K562 (cell line): Measurements from ENCODE around the gene PARP1. TPM values are rescaled to one million over a fixed set of nuclear protein-coding genes. Genes with fewer than 3 reads are reported as not detected.

Experiments
- ATAC-seq: fragments of 200-7000 bp; cut with Tn5 transposase; 3 replicates; pipeline ENCODE4 v1.9.1; 2020; ENCODE audit warnings: moderate library complexity
- BruUV-seq: library from RNA; stranded (reverse); fragments of 400-500 nt; replicated peaks from 2 replicates; lab custom pipeline; 2021; lab: Mats Ljungman, UMichigan
- CTCF ChIA-PET: fragments of 300-600 bp; formaldehyde crosslinking; extraction: SDS; loops from one replicate; lab custom pipeline; 2021; ENCODE audit warnings: low intra/inter-chr PET ratio; lab: Yijun Ruan, JAX
- POLR2A ChIA-PET: fragments of 300-600, 350-650 bp; sonication (Branson Sonifier 250); formaldehyde crosslinking; extraction: SDS; loops from one replicate; lab custom pipeline; 2021; ENCODE audit warnings: antibody characterized with exemption, inconsistent platforms; lab: Yijun Ruan, JAX
- DNase-seq, 4 experiments: peaks; one replicate each; pipeline versions ENCODE4 v3.0.0 to v3.0.0-alpha.2; 2011 to 2018; ENCODE audit warnings: low spot score in 3 of 4, mixed read lengths in 3 of 4; ENCODE audit errors: extremely low read depth in 1 of 4
- FAIRE-seq: peaks from 2 replicates; lab custom pipeline; 2011; peaks lifted over from hg19 to GRCh38; lab: Jason Lieb, UNC
- H2AFZ ChIP-seq: 2 replicates; pipeline ENCODE4 v1.6.0; 2011; ENCODE audit warnings: low read depth, low read length, control low read depth, inconsistent platforms
- H3K27ac ChIP-seq: fragments of 200-600 bp; 3 replicates; pipeline ENCODE4 v1.8.0; 2011; ENCODE audit warnings: low read depth, mild to moderate bottlenecking, control low read depth, inconsistent platforms, low read length, moderate library complexity, mixed read lengths; ENCODE audit errors: extremely low read depth
- H3K27me3 ChIP-seq, 2 experiments: fragments of 300-600 bp in 1 of 2; 2 replicates in 1 of 2; 3 replicates in 1 of 2; pipeline versions ENCODE4 v1.6.0 to v1.8.0; 2011; ENCODE audit warnings: inconsistent platforms in 2 of 2, low read length in 2 of 2, mild to moderate bottlenecking in 1 of 2, mixed read lengths in 1 of 2, moderate library complexity in 1 of 2; ENCODE audit not compliant: control insufficient read depth in 2 of 2, insufficient read depth in 2 of 2
- H3K36me3 ChIP-seq: fragments of 300-600 bp; 3 replicates; pipeline ENCODE4 v1.8.0; 2011; ENCODE audit warnings: mild to moderate bottlenecking, low read length, inconsistent platforms; ENCODE audit not compliant: control insufficient read depth, insufficient read depth
- H3K4me1 ChIP-seq, 2 experiments: fragments of 200-600 bp in 1 of 2; replicated peaks in 1 of 2; 2 replicates in 1 of 2; 3 replicates in 1 of 2; pipeline versions ENCODE4 v1.5.1 to v1.8.0; 2011; ENCODE audit warnings: inconsistent platforms in 2 of 2, low read length in 2 of 2, mild to moderate bottlenecking in 1 of 2, mixed read lengths in 1 of 2, moderate library complexity in 1 of 2; ENCODE audit not compliant: control insufficient read depth in 2 of 2, insufficient read depth in 2 of 2
- H3K4me2 ChIP-seq: 2 replicates; pipeline ENCODE4 v1.6.1; 2011; ENCODE audit warnings: low read length, control low read depth, inconsistent platforms, mixed read lengths; ENCODE audit not compliant: insufficient read depth
- H3K4me3 ChIP-seq: fragments of 200-600 bp; sonication (generic), shearing (Covaris generic); 2 replicates; pipeline ENCODE4 v1.5.1; 2016; ENCODE audit warnings: control low read depth, inconsistent platforms
- H3K79me2 ChIP-seq: fragments of 200-600 bp; 3 replicates; pipeline ENCODE4 v1.8.0; 2011; ENCODE audit warnings: low read length, inconsistent platforms; ENCODE audit not compliant: control insufficient read depth, insufficient read depth
- H3K9ac ChIP-seq, 2 experiments: 2 replicates each; pipeline versions ENCODE4 v1.6.0 to v1.6.1; 2011; ENCODE audit warnings: low read depth in 2 of 2, low read length in 2 of 2, control low read depth in 1 of 2, inconsistent platforms in 1 of 2, mild to moderate bottlenecking in 1 of 2, mixed read lengths in 1 of 2; ENCODE audit not compliant: insufficient read depth in 1 of 2
- H3K9me1 ChIP-seq: one replicate; pipeline ENCODE4 v1.6.0; 2011; ENCODE audit warnings: inconsistent platforms, mild to moderate bottlenecking, low read length, moderate library complexity; ENCODE audit not compliant: control insufficient read depth, insufficient read depth
- H3K9me3 ChIP-seq: replicated peaks from 2 replicates; pipeline ENCODE4 v1.5.1; 2011; ENCODE audit warnings: low read depth, low read length, inconsistent platforms; ENCODE audit not compliant: control insufficient read depth, insufficient read depth
- H4K20me1 ChIP-seq: replicated peaks from 2 replicates; pipeline ENCODE4 v1.6.1; 2011; ENCODE audit warnings: low read length, inconsistent platforms, mixed read lengths; ENCODE audit not compliant: control insufficient read depth, insufficient read depth
- ELK3 ChIP-seq: fragments of 450-650 bp; formaldehyde crosslinking; IDR thresholded peaks from 2 replicates; pipeline ENCODE4 v1.4.0; 2020; ENCODE audit warnings: mild to moderate bottlenecking
- FOXJ3 ChIP-seq: sonication (generic); formaldehyde crosslinking; IDR thresholded peaks from 2 replicates; pipeline ENCODE4 v1.4.0; 2020; ENCODE audit warnings: mild to moderate bottlenecking, missing genetic modification reagents
- GTF2F1 ChIP-seq: IDR thresholded peaks from 2 replicates; pipeline ENCODE4 v1.6.1; 2011; ENCODE audit warnings: low read depth, low read length, improper control_type of control experiment
- MEF2D ChIP-seq: conservative IDR thresholded peaks from 2 replicates; pipeline ENCODE4 v1.6.1; 2016; ENCODE audit warnings: low read depth, missing genetic modification characterization, missing compliant biosample characterization
- SAP30 ChIP-seq: fragments of 200-600 bp; sonication (generic); IDR thresholded peaks from 2 replicates; pipeline ENCODE4 v1.6.1; 2012; ENCODE audit warnings: borderline replicate concordance, low read depth, mild to moderate bottlenecking, moderate library complexity, low read length, control low read depth, inconsistent platforms; ENCODE audit not compliant: insufficient read depth, poor library complexity, severe bottlenecking
- WGBS: fragments of 100-300 bp; shearing (Covaris generic); methylation state at CpG from one replicate; pipeline ENCODE4 v1.1.6; 2016; ENCODE audit warnings: low coverage, mixed read lengths; ENCODE audit not compliant: insufficient coverage; ENCODE audit errors: missing lambda C conversion rate; 5-methylcytosine and 5-hydroxymethylcytosine counted together
- in situ Hi-C: fragments of 300-500 bp; cut with MboI; formaldehyde crosslinking; loops from 4 replicates; pipeline ENCODE4 v1.15.0; 2018; ENCODE audit warnings: inconsistent platforms, mixed read lengths
- intact Hi-C: fragments of 100-400 bp; cut with micrococcal nuclease; formaldehyde crosslinking; loops from 2 replicates; pipeline ENCODE4 v1.14.2; 2022
- polyA plus RNA-seq, 8 experiments: library from polyadenylated mRNA; depleted of rRNA in 4 of 8; stranded (reverse) in 5 of 8; unstranded in 3 of 8; fragments of >200 nt; fragmentation: Nextera tagmentation in 2 of 8; fragmentation: Illumina TruSeq in 1 of 8; extraction: Ambion mirVana in 2 of 8; extraction: Trizol in 1 of 8; gene quantifications; 2 replicates each; pipeline versions ENCODE4 v1.2.1 to v1.2.3, GENCODE V29; 2011 to 2014; ENCODE audit warnings: inconsistent platforms in 1 of 8, missing spikeins in 1 of 8
- total RNA-seq, 7 experiments: library from RNA; depleted of rRNA in 6 of 7; stranded (reverse); fragments of >200 nt in 6 of 7; fragmentation: Illumina TruSeq in 2 of 7; extraction: Trizol in 2 of 7; gene quantifications; 2 replicates each; pipeline versions ENCODE4 v1.2.1 to v1.2.3, GENCODE V29; 2011 to 2021; ENCODE audit warnings: low replicate concordance in 1 of 7

Gene PARP1
- total and polyA plus RNA-seq, 9 of the 15 experiments (the other 6 are each of a cell fraction or from before 2014, with no cell fraction given), result 121 to 306 (median 250) TPM

GRCh38 chr1:226373376-226373775, 34.5 kb downstream of the PARP1 start:
- no peak for DNase-seq
- Histone ChIP-seq H4K20me1 (no peaks in the 10 kb centered on the region), H3K9me1 (no peaks in the 10 kb centered on the region), H3K4me3 (no peak overlapping the region)
- TF ChIP-seq FOXJ3 (no peak), SAP30 (no peak), MEF2D (no peak), ELK3 (CRISPR knock-in tag) (no peak), GTF2F1 (no peak)
- TF ChIP-seq, all 486 proteins: peak for 0
- BruUV-seq, result no TSS peak
- H3K79me2 ChIP-seq, result no peaks in the 10 kb centered on the region
- intact Hi-C loops (no loop called here), in situ Hi-C loops (no loop called here)
- ATAC-seq (no peak), FAIRE-seq (no peak)
- H3K9me3 ChIP-seq, result no peaks in the 10 kb centered on the region
- no peak overlapping the region for H2AFZ ChIP-seq
- ChIA-PET CTCF (no interaction called here), POLR2A (interaction anchor here (1.1 to 2.3 kb wide), 5 partner anchors 10 to 40 kb away, joined by 3 to 9 read pairs (median 4); no protein-coding TSS in a partner anchor)
- H3K9ac ChIP-seq, result no peak overlapping the region
- peaks cover 100% of the 10 kb centered on the region for H3K36me3 ChIP-seq
- no peaks in the 10 kb centered on the region for H3K27me3 ChIP-seq
- H3K4me2 ChIP-seq, result no peak overlapping the region
- H3K27ac ChIP-seq, result no peak overlapping the region
- WGBS, result 81% methylated on average over 7 of the region's 7 CpGs
- no peaks in the 10 kb centered on the region for H3K4me1 ChIP-seq
